AG09309 (cell line): ENCODE measurements around the gene TAF4B.

ENCODE experiments used
- DNase-seq: peaks from one replicate; pipeline ENCODE4 v3.0.0-alpha.2; 2010; ENCODE audit warnings: low read depth
- H3K4me3 ChIP-seq: 2 replicates; pipeline ENCODE4 v1.5.1; 2011; ENCODE audit warnings: mild to moderate bottlenecking, low read depth, low read length, moderate library complexity; ENCODE audit not compliant: control insufficient read depth
- CTCF ChIP-seq: IDR thresholded peaks from 2 replicates; pipeline ENCODE4 v1.5.1; 2011; ENCODE audit warnings: mild to moderate bottlenecking, low read depth, low read length, inconsistent platforms; ENCODE audit not compliant: insufficient read depth, control insufficient read depth; ENCODE audit errors: missing control alignments

The TAF4B gene

GRCh38 chr18:26406854-26407517 lies 180.7 kb downstream of the TAF4B start:
- no peak for DNase-seq
- TF ChIP-seq CTCF = no peak
- no peak overlapping the region for H3K4me3 ChIP-seq

- DNase-seq = no peak
- H3K4me3 ChIP-seq = no peak overlapping the region
- TF ChIP-seq CTCF = no peak
These were observed 181.7 kb downstream of the TAF4B start for GRCh38 chr18:26407736-26408601.

GRCh38 chr18:26409091-26409490 lies 182.8 kb downstream of the TAF4B start:
- TF ChIP-seq CTCF = no peak
- no peak for DNase-seq

GRCh38 chr18:26414901-26415440 lies 188.7 kb downstream of the TAF4B start:
- no peak overlapping the region for H3K4me3 ChIP-seq
- no peak for DNase-seq
- TF ChIP-seq CTCF = no peak

More at GRCh38 chr18:26409091-26409490, 182.8 kb downstream of the TAF4B start:
- no peak overlapping the region for H3K4me3 ChIP-seq

GRCh38 chr18:26415631-26416030 lies 189.4 kb downstream of the TAF4B start:
- no peak for TF ChIP-seq CTCF
- DNase-seq = no peak
- no peak overlapping the region for H3K4me3 ChIP-seq

- no peak overlapping the region for H3K4me3 ChIP-seq
- DNase-seq = no peak
- no peak for TF ChIP-seq CTCF
These were observed 190.5 kb downstream of the TAF4B start for GRCh38 chr18:26416652-26417150.
